Measurements from ENCODE around the gene DDX41.

- TF ChIP-seq CTCF (IDR thresholded peaks at IDR 0.05): no peak
- TF ChIP-seq EP300 (IDR thresholded peaks at IDR 0.05): no peak
- no peak for TF ChIP-seq POLR2A (IDR thresholded peaks at IDR 0.05)
These were observed 24.6 kb downstream of the DDX41 start for GRCh38 chr5:177491983-177492746.

All from gastroesophageal sphincter (tissue), 3 donors.